Bronchial epithelial cell (primary cell): ENCODE results near the gene NBPF11. TPM values are rescaled to one million over a fixed set of nuclear protein-coding genes. Genes with fewer than 3 reads are reported as not detected.
"Not testable (repeated sequence)": the region's sequence is repeated elsewhere in the genome, so short reads cannot be mapped to it uniquely, and the experiment has no call there.

ENCODE experiments used
- DNase-seq: peaks from one replicate; pipeline ENCODE4 v3.0.0-alpha.2; 2010; ENCODE audit warnings: low read depth
- FAIRE-seq: peaks from 2 replicates; lab custom pipeline; 2011; peaks lifted over from hg19 to GRCh38; lab: Jason Lieb, UNC
- H3K27me3 ChIP-seq: 2 replicates; pipeline ENCODE4 v1.5.1; 2011; ENCODE audit warnings: low read length; ENCODE audit not compliant: control insufficient read depth, insufficient read depth
- H3K36me3 ChIP-seq: 2 replicates; pipeline ENCODE4 v1.5.1; 2011; ENCODE audit warnings: low read length; ENCODE audit not compliant: control insufficient read depth, insufficient read depth
- H3K4me3 ChIP-seq: 2 replicates; pipeline ENCODE4 v1.5.1; 2011; ENCODE audit warnings: mild to moderate bottlenecking, low read depth, low read length, control low read depth
- total RNA-seq: library from RNA; depleted of rRNA; stranded (reverse); fragments of >200 nt; gene quantifications from 2 replicates; pipeline ENCODE4 v1.2.1, GENCODE V29; 2014
- TF ChIP-seq, protein P1 (sequence below): IDR thresholded peaks from 2 replicates; pipeline ENCODE4 v1.5.1; 2011; ENCODE audit warnings: mild to moderate bottlenecking, moderate library complexity, low read length, control low read depth, inconsistent platforms; ENCODE audit not compliant: insufficient read depth, severe bottlenecking

NBPF11 gene, protein sequence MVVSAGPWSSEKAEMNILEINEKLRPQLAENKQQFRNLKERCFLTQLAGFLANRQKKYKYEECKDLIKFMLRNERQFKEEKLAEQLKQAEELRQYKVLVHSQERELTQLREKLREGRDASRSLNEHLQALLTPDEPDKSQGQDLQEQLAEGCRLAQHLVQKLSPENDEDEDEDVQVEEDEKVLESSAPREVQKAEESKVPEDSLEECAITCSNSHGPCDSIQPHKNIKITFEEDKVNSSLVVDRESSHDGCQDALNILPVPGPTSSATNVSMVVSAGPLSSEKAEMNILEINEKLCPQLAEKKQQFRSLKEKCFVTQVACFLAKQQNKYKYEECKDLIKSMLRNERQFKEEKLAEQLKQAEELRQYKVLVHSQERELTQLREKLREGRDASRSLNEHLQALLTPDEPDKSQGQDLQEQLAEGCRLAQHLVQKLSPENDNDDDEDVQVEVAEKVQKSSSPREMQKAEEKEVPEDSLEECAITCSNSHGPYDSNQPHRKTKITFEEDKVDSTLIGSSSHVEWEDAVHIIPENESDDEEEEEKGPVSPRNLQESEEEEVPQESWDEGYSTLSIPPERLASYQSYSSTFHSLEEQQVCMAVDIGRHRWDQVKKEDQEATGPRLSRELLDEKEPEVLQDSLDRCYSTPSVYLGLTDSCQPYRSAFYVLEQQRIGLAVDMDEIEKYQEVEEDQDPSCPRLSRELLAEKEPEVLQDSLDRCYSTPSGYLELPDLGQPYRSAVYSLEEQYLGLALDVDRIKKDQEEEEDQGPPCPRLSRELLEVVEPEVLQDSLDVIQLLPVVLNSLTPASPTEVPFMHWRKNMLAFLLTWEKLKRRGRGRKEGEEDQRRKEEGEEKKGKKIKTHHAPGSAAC
- total RNA-seq = 4.6 and 5.8 TPM in 2 replicates

DNA sequence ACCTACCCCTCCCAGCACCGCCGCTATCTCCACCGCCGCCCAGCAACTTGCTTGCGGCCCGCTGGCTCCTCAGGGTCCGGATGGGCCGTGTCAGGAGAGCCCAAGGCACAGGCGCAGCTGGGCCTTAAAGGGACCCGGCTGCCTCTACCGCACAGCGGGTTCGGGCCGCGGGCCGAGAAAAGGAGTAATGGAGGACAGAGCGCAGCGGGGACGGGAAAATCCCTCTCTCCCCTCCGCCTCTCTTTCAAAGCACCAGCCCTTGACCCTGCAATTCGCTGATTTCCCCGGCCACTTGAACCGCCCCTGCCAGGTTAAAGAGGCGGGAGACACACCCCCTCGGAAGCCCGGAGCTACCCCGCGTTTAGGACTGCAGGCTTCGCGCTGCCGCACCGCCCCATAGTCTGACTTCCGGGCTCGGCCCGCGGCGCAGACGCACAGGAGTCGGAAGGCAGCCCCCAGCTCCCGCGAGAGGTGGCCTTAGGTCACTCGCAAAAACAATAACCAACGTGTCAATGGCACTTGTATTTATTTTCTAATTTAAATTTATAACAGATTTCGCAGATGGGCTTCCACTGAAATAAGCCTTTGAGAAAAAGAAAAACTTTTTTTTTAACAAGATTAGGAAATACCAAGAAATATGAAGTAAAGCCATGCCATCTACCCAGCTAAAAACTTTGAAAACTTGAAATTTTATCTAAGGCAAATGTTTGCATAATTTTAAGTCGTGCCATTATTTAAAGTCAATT lies at the start of gene NBPF11:
Gene NBPF11 (minus strand): TSS at position 371 of the 746 bp plus-strand sequence. CDS start 25,278 bp downstream, outside the sequence.
- not testable (repeated sequence) for H3K36me3 ChIP-seq, H3K27me3 ChIP-seq, FAIRE-seq
- DNase-seq = peak; percentile 65
- H3K4me3 ChIP-seq = peak within 1 kb of the TSS; percentile 51

DNA sequence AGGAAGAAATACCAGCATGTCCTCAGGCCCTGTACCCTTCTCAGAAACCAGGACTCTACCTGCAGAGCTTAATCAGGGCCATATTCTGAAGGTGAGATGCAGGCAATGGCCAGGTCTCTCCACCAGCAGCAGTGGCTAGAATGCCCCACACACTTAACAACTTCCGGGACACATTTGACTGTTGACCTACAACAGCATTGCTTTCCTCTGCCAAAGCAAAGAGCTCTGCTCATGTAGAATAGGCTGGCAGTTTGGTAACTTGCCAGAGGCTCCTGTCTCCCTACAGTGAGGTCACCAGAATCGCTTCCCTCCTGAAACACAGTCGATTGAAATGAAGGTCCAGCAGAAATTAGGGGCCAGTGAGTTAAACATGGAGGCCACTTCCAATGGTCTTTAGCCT lies 45.3 kb upstream of the NBPF11 start:
- not testable (repeated sequence) for H3K36me3 ChIP-seq, H3K27me3 ChIP-seq, H3K4me3 ChIP-seq, FAIRE-seq, DNase-seq

DNA sequence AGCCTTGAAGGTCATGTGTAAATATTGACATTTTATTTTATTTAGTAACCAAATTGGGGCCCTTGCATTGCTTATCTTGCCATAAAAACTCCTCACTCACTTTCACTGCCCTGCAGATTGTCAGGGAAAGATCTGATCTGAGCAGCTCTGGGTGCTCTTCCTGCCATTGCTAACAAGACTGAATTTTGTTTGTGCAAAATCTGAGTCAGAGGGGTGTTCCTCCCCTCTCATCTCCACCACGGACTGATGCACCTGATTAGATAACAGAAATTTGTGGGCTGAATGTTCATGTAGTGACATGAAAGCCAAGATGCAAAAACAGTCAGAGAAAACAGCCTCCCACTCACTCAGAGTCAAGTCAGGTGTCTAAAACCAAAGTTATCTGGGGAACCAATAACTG lies 44.9 kb upstream of the NBPF11 start:
- DNase-seq, H3K4me3 ChIP-seq, H3K27me3 ChIP-seq, H3K36me3 ChIP-seq, FAIRE-seq: not testable (repeated sequence)

DNA sequence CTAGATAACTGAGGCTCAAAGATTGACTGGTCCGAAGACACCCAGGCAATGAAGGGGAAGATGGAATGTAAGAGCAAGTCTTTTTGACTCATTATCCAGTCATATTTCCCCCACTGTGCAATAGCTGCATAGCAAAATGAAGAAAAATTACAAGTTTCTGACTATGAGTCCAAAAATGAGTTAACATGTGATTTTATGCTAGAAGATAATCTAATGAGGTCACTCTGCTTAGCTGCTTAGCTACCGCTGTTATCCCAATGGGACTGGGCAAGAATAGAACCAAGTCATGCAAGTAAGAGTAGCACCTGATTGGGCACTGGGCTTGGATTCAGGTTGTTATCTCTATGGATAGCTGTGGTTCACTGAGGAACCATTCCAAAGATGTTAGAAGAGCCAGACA lies 43.0 kb upstream of the NBPF11 start:
- not testable (repeated sequence) for FAIRE-seq, H3K27me3 ChIP-seq, DNase-seq, H3K4me3 ChIP-seq, H3K36me3 ChIP-seq

DNA sequence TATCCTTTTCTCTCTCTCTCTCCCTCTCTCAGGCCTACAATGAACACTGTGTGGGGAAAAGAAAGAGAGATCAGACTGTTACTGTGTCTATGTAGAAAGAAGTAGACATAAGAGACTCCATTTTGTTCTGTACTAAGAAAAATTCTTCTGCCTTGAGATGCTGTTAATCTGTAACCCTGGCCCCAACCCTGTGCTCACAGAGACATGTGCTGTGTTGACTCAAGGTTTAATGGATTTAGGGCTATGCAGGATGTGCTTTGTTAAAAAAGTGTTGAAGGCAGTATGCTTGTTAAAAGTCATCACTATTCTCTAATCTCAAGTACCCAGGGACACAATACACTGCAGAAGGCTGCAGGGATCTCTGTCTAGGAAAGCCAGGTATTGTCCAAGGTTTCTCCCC lies 36.7 kb upstream of the NBPF11 start:
- not testable (repeated sequence) for H3K36me3 ChIP-seq, DNase-seq, H3K4me3 ChIP-seq, H3K27me3 ChIP-seq, FAIRE-seq

DNA sequence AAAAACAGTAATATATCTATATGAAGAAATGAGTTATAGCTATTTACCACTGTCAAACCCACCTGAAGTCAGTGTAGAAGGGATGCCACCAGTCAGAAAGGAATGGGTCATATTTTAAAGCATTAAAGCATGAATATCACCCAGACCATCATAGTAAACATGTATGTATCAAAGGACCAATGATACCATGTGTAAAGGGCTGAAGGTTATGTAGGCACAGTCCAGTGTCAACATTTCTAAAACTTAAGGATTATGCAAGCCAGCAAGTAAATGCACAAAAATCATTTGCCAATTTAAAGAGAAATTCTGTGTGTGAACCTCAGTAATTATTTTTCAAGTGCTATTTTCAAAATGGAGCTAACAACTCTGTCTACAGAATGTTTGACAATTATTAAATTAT lies 26.6 kb upstream of the NBPF11 start:
- not testable (repeated sequence) for H3K27me3 ChIP-seq, H3K4me3 ChIP-seq, H3K36me3 ChIP-seq, DNase-seq, FAIRE-seq

DNA sequence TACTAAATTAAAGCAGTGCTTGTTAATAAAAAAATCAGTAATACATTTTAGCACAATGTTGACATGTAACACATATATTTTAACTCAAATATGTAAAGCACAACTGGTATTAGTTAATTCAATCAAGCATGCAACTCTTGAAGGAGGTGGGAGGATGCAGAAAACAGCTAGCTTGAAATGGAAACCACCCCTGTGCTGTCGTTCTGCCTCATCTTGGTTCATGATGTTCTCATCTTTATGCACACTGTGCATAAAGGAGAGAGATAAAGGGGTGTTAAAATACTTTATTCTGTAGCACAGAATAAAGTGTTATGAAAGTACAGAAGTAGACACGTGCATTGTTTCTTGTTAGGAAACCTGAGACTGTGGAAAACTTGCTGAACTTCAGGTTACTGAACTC lies 23.3 kb upstream of the NBPF11 start:
- H3K27me3 ChIP-seq, DNase-seq, H3K36me3 ChIP-seq, H3K4me3 ChIP-seq, FAIRE-seq: not testable (repeated sequence)

DNA sequence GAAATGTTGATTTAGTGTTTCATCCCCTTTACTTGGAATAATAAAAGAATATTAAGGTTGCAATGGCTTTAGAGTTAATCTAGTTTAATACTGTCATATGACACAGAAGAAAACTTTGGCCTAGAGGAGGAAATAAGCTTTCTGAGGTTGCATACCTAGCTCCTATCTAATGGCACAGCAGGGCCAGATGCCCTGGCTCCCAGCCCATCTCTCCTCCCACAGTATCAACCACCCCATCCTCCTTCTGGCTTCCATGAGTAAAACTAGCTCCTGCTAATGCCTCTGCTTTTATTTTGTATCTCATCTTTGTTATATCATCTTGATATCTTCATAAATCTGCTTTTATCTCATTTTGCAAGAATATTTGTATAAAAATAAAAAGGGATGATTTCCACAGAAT lies 19.9 kb upstream of the NBPF11 start:
- DNase-seq, H3K4me3 ChIP-seq, FAIRE-seq, H3K27me3 ChIP-seq, H3K36me3 ChIP-seq: not testable (repeated sequence)

DNA sequence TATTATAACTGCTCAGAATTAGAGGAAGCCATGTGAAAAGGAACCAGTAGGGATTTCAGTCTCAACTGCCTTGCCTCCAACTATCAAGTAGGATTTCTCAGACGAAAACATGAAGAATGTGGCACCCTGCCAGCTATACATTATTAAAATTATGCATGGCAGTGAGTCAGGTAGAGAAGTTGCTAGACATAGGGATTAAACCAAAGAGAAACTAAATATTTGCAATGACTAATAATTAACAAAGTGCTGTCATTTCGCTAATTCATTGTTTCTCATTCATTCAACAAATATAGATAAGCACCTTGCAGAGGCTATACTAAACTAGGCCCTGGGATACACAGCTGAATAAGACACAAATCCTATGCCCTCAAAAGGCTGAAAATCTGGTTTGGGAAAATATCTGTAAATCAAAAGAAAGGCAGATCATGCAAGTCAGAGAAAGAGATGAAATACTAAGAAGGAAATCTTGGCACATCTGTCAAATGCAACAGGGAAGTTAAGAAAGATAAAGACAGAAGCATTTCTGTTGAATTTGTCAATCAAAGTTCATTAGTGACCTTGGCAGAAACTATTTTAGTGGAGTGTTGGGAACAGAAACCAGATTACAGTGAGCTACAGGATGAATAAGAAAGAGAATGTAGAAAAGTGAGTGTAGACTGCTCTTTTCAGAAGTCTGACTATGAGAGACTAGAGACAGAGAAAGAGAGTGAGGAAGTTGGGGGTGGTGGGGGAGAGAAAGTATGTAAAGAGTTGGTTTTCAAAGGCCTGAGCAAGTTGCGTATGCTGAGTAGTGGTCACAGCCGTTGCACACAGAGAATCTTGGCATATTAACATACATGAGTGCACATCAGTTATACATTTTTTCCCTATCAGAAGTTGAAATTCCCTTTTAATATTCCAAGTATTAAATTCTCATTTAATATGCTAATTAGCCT lies 14.7 kb upstream of the NBPF11 start:
- no peak for FAIRE-seq
- H3K36me3 ChIP-seq = no peaks in the 10 kb centered on the region
- peaks cover 3% of the 10 kb centered on the region for H3K27me3 ChIP-seq
- DNase-seq = peak; percentile 88
- no peak overlapping the region for H3K4me3 ChIP-seq
- TF ChIP-seq, protein P1, sequence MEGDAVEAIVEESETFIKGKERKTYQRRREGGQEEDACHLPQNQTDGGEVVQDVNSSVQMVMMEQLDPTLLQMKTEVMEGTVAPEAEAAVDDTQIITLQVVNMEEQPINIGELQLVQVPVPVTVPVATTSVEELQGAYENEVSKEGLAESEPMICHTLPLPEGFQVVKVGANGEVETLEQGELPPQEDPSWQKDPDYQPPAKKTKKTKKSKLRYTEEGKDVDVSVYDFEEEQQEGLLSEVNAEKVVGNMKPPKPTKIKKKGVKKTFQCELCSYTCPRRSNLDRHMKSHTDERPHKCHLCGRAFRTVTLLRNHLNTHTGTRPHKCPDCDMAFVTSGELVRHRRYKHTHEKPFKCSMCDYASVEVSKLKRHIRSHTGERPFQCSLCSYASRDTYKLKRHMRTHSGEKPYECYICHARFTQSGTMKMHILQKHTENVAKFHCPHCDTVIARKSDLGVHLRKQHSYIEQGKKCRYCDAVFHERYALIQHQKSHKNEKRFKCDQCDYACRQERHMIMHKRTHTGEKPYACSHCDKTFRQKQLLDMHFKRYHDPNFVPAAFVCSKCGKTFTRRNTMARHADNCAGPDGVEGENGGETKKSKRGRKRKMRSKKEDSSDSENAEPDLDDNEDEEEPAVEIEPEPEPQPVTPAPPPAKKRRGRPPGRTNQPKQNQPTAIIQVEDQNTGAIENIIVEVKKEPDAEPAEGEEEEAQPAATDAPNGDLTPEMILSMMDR = no peak
